ENCODE measurements around the gene MKRN2.

GRCh38 chr3:12590096-12590495, 33.2 kb downstream of the MKRN2 start:
- TF ChIP-seq, protein P1, sequence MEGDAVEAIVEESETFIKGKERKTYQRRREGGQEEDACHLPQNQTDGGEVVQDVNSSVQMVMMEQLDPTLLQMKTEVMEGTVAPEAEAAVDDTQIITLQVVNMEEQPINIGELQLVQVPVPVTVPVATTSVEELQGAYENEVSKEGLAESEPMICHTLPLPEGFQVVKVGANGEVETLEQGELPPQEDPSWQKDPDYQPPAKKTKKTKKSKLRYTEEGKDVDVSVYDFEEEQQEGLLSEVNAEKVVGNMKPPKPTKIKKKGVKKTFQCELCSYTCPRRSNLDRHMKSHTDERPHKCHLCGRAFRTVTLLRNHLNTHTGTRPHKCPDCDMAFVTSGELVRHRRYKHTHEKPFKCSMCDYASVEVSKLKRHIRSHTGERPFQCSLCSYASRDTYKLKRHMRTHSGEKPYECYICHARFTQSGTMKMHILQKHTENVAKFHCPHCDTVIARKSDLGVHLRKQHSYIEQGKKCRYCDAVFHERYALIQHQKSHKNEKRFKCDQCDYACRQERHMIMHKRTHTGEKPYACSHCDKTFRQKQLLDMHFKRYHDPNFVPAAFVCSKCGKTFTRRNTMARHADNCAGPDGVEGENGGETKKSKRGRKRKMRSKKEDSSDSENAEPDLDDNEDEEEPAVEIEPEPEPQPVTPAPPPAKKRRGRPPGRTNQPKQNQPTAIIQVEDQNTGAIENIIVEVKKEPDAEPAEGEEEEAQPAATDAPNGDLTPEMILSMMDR (IDR thresholded peaks at IDR 0.05), result no peak
- no peak for TF ChIP-seq POLR2A (IDR thresholded peaks at IDR 0.05)

Data from uterus (tissue), 2 donors.